ENCODE data around the gene DPYD. TPM values are rescaled to one million over a fixed set of nuclear protein-coding genes. Genes with fewer than 3 reads are reported as not detected.

The DPYD gene
- total RNA-seq, 1 donor from 2014 or later, result 5.9 TPM

DNA sequence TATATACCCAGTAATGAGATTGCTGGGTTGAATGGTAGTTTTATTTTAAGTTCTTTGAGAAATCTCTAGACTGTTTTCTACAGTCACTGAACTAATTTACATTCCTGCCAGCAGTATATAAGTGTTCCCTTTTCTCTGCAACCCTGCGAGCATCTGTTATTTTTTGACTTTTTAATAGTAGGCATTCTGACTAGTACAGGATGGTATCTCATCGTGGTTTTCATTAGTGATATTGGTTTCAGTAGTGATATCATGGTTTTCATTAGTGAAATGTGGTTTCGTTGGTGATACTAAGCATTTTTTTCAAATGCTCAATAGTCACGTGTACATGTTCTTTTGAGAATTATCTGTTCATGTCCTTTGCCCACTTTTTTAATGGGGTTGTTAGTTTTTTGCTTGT is 882.4 kb downstream of the DPYD start:
- H3K4me3 Mint-ChIP-seq, result no peak overlapping the region
- H3K4me1 Mint-ChIP-seq, result no peaks in the 10 kb centered on the region
- peaks cover 26% of the 10 kb centered on the region for H3K9me3 Mint-ChIP-seq
- peaks cover 3% of the 10 kb centered on the region for H3K36me3 Mint-ChIP-seq (ENCODE audit: low read depth)
- TF ChIP-seq, protein P1, sequence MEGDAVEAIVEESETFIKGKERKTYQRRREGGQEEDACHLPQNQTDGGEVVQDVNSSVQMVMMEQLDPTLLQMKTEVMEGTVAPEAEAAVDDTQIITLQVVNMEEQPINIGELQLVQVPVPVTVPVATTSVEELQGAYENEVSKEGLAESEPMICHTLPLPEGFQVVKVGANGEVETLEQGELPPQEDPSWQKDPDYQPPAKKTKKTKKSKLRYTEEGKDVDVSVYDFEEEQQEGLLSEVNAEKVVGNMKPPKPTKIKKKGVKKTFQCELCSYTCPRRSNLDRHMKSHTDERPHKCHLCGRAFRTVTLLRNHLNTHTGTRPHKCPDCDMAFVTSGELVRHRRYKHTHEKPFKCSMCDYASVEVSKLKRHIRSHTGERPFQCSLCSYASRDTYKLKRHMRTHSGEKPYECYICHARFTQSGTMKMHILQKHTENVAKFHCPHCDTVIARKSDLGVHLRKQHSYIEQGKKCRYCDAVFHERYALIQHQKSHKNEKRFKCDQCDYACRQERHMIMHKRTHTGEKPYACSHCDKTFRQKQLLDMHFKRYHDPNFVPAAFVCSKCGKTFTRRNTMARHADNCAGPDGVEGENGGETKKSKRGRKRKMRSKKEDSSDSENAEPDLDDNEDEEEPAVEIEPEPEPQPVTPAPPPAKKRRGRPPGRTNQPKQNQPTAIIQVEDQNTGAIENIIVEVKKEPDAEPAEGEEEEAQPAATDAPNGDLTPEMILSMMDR (conservative IDR thresholded peaks at IDR 0.05), result no peak
- H3K27ac Mint-ChIP-seq (ENCODE audit: unreplicated experiment), result no peak overlapping the region
- no peak for DNase-seq (ENCODE audit: low read depth, low spot score)
- H3K27me3 Mint-ChIP-seq (ENCODE audit: low read depth), result no peaks in the 10 kb centered on the region

DNA sequence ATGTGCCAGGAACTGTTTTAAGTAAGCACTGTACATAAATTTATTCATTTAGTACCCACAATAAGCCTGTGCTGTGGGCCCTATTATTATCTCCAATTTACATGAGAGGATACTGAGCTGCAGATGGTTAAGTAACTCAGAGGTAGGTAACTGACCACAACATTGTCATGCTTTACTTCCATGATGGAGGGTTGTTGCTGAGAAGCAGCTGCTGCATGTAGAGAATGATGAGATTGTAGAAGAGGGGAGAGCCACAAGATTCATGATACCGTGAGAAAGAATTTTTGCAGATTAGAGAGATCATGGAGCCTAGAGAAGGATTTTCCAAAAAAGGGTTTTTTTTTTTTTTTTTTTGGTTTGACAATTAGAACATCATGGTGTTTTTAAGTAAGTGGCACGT is 886.2 kb downstream of the DPYD start:
- H3K9me3 Mint-ChIP-seq, result peaks cover 14% of the 10 kb centered on the region
- H3K27me3 Mint-ChIP-seq (ENCODE audit: low read depth), result no peaks in the 10 kb centered on the region
- no peak for DNase-seq (ENCODE audit: low read depth, low spot score)
- no peak overlapping the region for H3K4me3 Mint-ChIP-seq
- H3K4me1 Mint-ChIP-seq, result no peaks in the 10 kb centered on the region
- TF ChIP-seq, protein P1 (conservative IDR thresholded peaks at IDR 0.05), result no peak
- no peaks in the 10 kb centered on the region for H3K36me3 Mint-ChIP-seq (ENCODE audit: low read depth)
- no peak overlapping the region for H3K27ac Mint-ChIP-seq (ENCODE audit: unreplicated experiment)

DNA sequence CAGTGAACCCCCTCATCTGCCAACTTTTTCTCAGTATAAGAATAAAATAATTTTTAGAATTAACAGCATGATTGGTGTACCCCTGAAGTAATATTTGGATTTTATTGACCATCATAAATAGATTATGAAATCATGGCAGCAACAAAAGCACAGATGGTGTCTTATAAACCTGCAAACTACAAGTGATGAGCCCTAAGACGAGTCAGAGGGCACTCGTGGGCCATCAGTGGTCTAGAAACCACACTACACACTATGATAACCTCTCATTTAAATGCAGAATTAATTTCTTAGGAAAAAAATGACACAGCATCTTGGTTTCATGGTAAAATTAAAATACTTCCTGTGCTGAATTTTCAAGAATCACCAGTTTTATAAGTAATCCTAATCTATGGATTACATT is 886.9 kb downstream of the DPYD start:
- H3K27me3 Mint-ChIP-seq (ENCODE audit: low read depth), result no peaks in the 10 kb centered on the region
- H3K4me1 Mint-ChIP-seq, result no peaks in the 10 kb centered on the region
- no peaks in the 10 kb centered on the region for H3K36me3 Mint-ChIP-seq (ENCODE audit: low read depth)
- TF ChIP-seq, protein P1 (conservative IDR thresholded peaks at IDR 0.05), result no peak
- H3K27ac Mint-ChIP-seq (ENCODE audit: unreplicated experiment), result no peak overlapping the region
- no peak for DNase-seq (ENCODE audit: low read depth, low spot score)
- H3K4me3 Mint-ChIP-seq, result no peak overlapping the region
- peaks cover 10% of the 10 kb centered on the region for H3K9me3 Mint-ChIP-seq
